Vagina (tissue), 2 donors: ENCODE data around the gene ABCC1. TPM values are rescaled to one million over a fixed set of nuclear protein-coding genes. Genes with fewer than 3 reads are reported as not detected.
"Not testable (repeated sequence)": the region's sequence is repeated elsewhere in the genome, so short reads cannot be mapped to it uniquely, and the experiment has no call there.

Source experiments
- DNase-seq, 2 donors: peaks; one replicate each; pipeline ENCODE4 v3.0.0-alpha.2; 2017; ENCODE audit errors: extremely low spot score in 2 of 2
- H3K27ac ChIP-seq: fragments of 200-600 bp; sonication (generic); one replicate; pipeline ENCODE4 v1.5.1; 2019
- H3K27me3 ChIP-seq: fragments of 200-600 bp; sonication (generic); one replicate; pipeline ENCODE4 v1.5.1; 2019
- H3K36me3 ChIP-seq, 2 donors: fragments of 200-600 bp; sonication (generic); one replicate each; pipeline ENCODE4 v1.5.1; 2017 to 2019
- H3K4me1 ChIP-seq: fragments of 200-600 bp; sonication (generic); one replicate; pipeline ENCODE4 v1.5.1; 2019
- H3K4me3 ChIP-seq, 2 donors: fragments of 200-600 bp; sonication (generic); 1 replicate in 1 of 2; 2 replicates in 1 of 2; pipeline ENCODE4 v1.5.1; 2016 to 2019
- H3K9me3 ChIP-seq: fragments of 200-600 bp; sonication (generic); one replicate; pipeline ENCODE4 v1.5.1; 2019
- POLR2A ChIP-seq, 2 donors: fragments of 450-650 bp; IDR thresholded peaks; one replicate each; pipeline ENCODE4 v1.6.1; 2017; ENCODE audit warnings: antibody characterized with exemption in 2 of 2, mild to moderate bottlenecking in 2 of 2, moderate library complexity in 2 of 2
- POLR2AphosphoS5 ChIP-seq, 2 donors: sonication (generic); formaldehyde crosslinking; IDR thresholded peaks; one replicate each; pipeline ENCODE4 v1.9.0; 2017; ENCODE audit warnings: antibody characterized with exemption in 2 of 2, mild to moderate bottlenecking in 2 of 2, low read depth in 1 of 2; ENCODE audit not compliant: insufficient read depth in 1 of 2
- intact Hi-C: fragments of 100-400 bp; cut with DNase I; formaldehyde crosslinking; loops from one replicate; pipeline ENCODE4 v1.15.1; 2023
- total RNA-seq: library from RNA; depleted of rRNA; stranded (reverse); fragments of >200 nt; gene quantifications from one replicate; pipeline ENCODE4 v1.2.3, GENCODE V29; 2016
- TF ChIP-seq, protein P1 (sequence below), 3 experiments: fragments of 450-650 bp in 2 of 3; fragments of 200-600 bp in 1 of 3; sonication (generic) in 1 of 3; IDR thresholded peaks; one replicate each; pipeline ENCODE4 v1.5.1; 2017 to 2019; ENCODE audit warnings: antibody characterized with exemption in 3 of 3, mild to moderate bottlenecking in 2 of 3, moderate library complexity in 2 of 3

Gene ABCC1
- total RNA-seq, 1 donor from 2014 or later, result 47.9 TPM

DNA sequence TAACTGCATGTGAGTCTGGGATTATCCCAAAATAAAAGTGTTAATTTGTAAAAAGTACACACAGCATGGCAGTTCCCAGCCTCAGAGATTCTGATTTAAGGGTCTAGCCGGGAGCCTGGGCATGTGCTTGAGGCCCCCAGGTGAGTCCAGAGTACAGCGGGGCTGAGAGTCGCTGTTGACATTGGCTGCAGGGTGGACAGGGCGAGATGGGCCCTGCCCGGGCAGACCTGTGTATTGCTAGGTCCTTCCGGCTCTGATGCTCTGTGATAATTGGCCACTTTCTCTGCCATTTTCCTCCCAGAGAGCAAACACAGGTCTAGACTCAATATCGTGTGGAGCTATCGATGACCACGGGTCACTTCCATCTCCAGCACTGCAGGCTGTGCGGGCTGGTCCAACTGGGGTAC is 200.3 kb downstream of the ABCC1 start:
- TF ChIP-seq POLR2A (IDR thresholded peaks at IDR 0.05), result no peak
- no peak for TF ChIP-seq POLR2AphosphoS5 (IDR thresholded peaks at IDR 0.05; ENCODE audit: insufficient read depth in 1 of 2, low read depth in 1 of 2)
- TF ChIP-seq, protein P1, sequence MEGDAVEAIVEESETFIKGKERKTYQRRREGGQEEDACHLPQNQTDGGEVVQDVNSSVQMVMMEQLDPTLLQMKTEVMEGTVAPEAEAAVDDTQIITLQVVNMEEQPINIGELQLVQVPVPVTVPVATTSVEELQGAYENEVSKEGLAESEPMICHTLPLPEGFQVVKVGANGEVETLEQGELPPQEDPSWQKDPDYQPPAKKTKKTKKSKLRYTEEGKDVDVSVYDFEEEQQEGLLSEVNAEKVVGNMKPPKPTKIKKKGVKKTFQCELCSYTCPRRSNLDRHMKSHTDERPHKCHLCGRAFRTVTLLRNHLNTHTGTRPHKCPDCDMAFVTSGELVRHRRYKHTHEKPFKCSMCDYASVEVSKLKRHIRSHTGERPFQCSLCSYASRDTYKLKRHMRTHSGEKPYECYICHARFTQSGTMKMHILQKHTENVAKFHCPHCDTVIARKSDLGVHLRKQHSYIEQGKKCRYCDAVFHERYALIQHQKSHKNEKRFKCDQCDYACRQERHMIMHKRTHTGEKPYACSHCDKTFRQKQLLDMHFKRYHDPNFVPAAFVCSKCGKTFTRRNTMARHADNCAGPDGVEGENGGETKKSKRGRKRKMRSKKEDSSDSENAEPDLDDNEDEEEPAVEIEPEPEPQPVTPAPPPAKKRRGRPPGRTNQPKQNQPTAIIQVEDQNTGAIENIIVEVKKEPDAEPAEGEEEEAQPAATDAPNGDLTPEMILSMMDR (IDR thresholded peaks at IDR 0.05), result no peak
- Histone ChIP-seq H3K9me3 (no peaks in the 10 kb centered on the region), H3K27me3 (no peaks in the 10 kb centered on the region), H3K4me1 (peaks cover 16% of the 10 kb centered on the region), H3K4me3 (no peak overlapping the region), H3K27ac (peak overlapping the region; percentile 36), H3K36me3 (no peaks in the 10 kb centered on the region)
- DNase-seq, result no peak
- intact Hi-C loops, result no loop called here

DNA sequence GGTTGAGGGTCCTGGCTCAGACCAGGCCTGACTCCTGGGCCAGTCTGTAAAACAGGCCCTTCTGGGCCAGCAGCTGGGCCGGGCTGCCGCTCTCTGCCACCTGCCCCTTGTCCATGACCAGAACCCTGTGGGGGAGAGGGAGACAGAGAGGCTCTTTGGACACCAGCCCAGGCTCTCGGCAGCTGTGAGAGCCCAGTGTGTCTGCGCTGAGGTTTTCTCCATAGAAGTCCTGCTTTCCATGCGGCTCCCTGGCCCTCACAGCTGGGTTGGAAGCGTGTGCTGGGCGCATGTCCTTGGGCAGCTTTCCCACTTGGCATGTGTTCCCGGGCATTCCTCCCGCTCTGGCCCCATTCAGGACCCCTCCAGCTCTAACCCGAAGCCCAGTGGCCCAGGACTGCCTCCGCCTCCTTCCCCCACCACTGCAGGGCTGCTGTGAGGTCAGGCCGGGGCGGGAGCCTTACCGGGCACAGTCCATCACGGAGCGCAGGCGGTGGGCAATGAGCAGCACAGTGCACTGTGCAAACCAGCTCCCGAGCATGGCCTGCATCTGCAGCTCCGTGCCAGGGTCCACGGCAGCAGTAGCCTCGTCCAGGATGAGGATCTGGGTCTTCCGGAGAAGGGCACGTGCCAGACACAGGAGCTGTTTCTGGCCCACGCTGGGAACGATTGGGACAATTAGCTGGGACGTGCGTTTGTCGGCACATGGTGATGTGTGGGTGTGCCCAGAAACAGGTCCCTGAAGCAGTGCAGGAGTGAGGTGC is 200.9 kb downstream of the ABCC1 start:
- peaks cover 16% of the 10 kb centered on the region for H3K4me1 ChIP-seq
- no peaks in the 10 kb centered on the region for H3K27me3 ChIP-seq
- H3K27ac ChIP-seq, result peak overlapping the region; percentile 36
- H3K4me3 ChIP-seq, result peak overlapping the region in 1 of 2 donors; percentile 4
- TF ChIP-seq, protein P1 (IDR thresholded peaks at IDR 0.05), result no peak
- no peak for TF ChIP-seq POLR2A (IDR thresholded peaks at IDR 0.05)
- TF ChIP-seq POLR2AphosphoS5 (IDR thresholded peaks at IDR 0.05; ENCODE audit: insufficient read depth in 1 of 2, low read depth in 1 of 2), result peak; percentile 43 to 55
- no peaks in the 10 kb centered on the region for H3K36me3 ChIP-seq
- H3K9me3 ChIP-seq, result no peaks in the 10 kb centered on the region
- intact Hi-C loops, result no loop called here
- DNase-seq, result no peak

DNA sequence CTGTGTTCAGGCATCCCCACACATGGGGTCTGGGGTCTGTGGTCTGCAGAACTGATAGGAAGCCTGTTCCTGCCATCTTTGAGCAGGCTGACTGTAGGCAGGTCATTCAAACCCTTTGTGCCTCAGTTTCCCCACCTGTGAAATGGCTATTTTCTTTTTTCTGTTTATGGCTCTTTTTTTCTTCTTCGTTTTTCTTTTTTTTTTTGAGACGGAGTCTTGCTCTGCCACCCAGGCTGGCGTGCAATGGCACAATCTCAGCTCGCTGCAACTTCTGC is 201.4 kb downstream of the ABCC1 start:
- Histone ChIP-seq H3K36me3 (no peaks in the 10 kb centered on the region), H3K4me3 (no peak overlapping the region), H3K27ac (no peak overlapping the region), H3K4me1 (peaks cover 16% of the 10 kb centered on the region), H3K27me3 (no peaks in the 10 kb centered on the region), H3K9me3 (no peaks in the 10 kb centered on the region)
- no peak for DNase-seq
- TF ChIP-seq POLR2AphosphoS5 (IDR thresholded peaks at IDR 0.05; ENCODE audit: insufficient read depth in 1 of 2, low read depth in 1 of 2) (no peak), POLR2A (IDR thresholded peaks at IDR 0.05) (no peak)
- TF ChIP-seq, protein P1 (IDR thresholded peaks at IDR 0.05), result no peak
- intact Hi-C loops, result no loop called here

DNA sequence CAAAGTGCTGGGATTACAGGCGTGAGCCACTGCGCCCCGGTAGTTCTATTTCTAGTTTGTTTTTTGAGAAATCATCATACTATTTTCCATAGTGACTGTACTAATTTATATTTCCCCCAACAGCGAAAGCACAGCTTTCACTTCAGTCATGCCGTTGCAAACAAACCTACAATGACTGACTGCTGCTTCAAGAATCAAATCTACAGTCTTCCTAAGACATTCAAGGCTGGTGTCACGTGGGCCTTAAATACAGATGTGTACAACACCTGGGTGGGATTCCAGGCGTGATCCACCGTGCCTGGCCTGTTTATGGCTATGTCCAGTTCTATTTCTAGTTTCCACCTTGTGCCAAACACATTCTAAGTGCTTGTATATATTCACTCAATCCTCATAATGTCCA is 201.9 kb downstream of the ABCC1 start:
- no peak for DNase-seq
- Histone ChIP-seq H3K4me1 (peaks cover 16% of the 10 kb centered on the region), H3K9me3 (no peaks in the 10 kb centered on the region), H3K27ac (no peak overlapping the region), H3K27me3 (no peaks in the 10 kb centered on the region), H3K36me3 (no peaks in the 10 kb centered on the region), H3K4me3 (no peak overlapping the region)
- intact Hi-C loops, result no loop called here
- TF ChIP-seq POLR2AphosphoS5 (IDR thresholded peaks at IDR 0.05; ENCODE audit: insufficient read depth in 1 of 2, low read depth in 1 of 2) (no peak), POLR2A (IDR thresholded peaks at IDR 0.05) (no peak)
- TF ChIP-seq, protein P1 (IDR thresholded peaks at IDR 0.05), result no peak

DNA sequence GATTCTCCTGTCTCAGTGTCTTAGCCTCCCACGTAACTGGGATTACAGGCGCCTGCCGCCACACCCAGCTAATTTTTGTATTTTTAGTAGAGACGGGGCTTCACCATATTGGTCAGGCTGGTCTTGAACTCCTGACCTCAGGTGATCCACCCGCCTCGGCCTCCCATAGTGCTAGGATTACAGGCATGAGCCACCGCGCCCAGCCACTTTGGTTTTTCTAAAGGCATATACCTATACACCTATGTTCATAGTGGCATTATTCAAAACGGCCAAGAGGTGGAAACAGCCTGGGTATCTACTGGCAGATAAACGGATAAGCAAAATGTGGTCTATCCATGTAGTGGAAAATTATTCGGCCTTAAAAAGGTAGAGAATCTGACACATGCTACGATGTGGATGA is 203.6 kb downstream of the ABCC1 start:
- H3K9me3 ChIP-seq, H3K27ac ChIP-seq, H3K27me3 ChIP-seq, H3K36me3 ChIP-seq, DNase-seq, intact Hi-C loops, H3K4me3 ChIP-seq: not testable (repeated sequence)
- peaks cover 16% of the 10 kb centered on the region for H3K4me1 ChIP-seq
